HCT116 (cell line): ENCODE results near the gene NCKAP5L. TPM values are rescaled to one million over a fixed set of nuclear protein-coding genes. Genes with fewer than 3 reads are reported as not detected.

Experiments used
- ATAC-seq: fragments of 200-7000 bp; cut with Tn5 transposase; 2 replicates; pipeline ENCODE4 v1.9.1; 2020; ENCODE audit warnings: mild to moderate bottlenecking, moderate library complexity
- BruUV-seq: library from RNA; stranded (reverse); fragments of 400-500 nt; replicated peaks from 2 replicates; lab custom pipeline; 2021; lab: Mats Ljungman, UMichigan
- CTCF ChIA-PET: fragments of 300-600 bp; sonication (Branson Sonifier 250); formaldehyde crosslinking; loops from one replicate; lab custom pipeline; 2021; ENCODE audit warnings: antibody characterized with exemption; lab: Charles Lee
- POLR2A ChIA-PET: fragments of 300-600, 350-600 bp; sonication (Branson Sonifier 250); formaldehyde crosslinking; loops from one replicate; lab custom pipeline; 2021; ENCODE audit warnings: antibody characterized with exemption; lab: Charles Lee
- RAD21 ChIA-PET, 2 experiments: fragments of 300-600 bp; sonication (Branson Sonifier 250); formaldehyde crosslinking; loops; one replicate each; lab custom pipeline; 2023; ENCODE audit warnings: low total read pairs in 2 of 2; ENCODE audit not compliant: uncharacterized antibody in 2 of 2, unreplicated experiment in 2 of 2, low non-redundant PET in 1 of 2; lab: Charles Lee
- DNase-seq: peaks from one replicate; pipeline ENCODE4 v3.0.0-alpha.2; 2010; ENCODE audit warnings: low read depth, low spot score
- H2AFZ ChIP-seq: fragments of 200-600 bp; shearing (Covaris generic), sonication (generic); 2 replicates; pipeline ENCODE4 v1.6.1; 2017; ENCODE audit warnings: low read depth, mixed run types, mixed read lengths, antibody characterized with exemption, low read length; ENCODE audit not compliant: poor library complexity, severe bottlenecking
- H3K27ac ChIP-seq: 2 replicates; pipeline ENCODE4 v1.5.1; 2012; ENCODE audit warnings: low read depth, low read length
- H3K27me3 ChIP-seq: fragments of 200-600 bp; sonication (generic); 2 replicates; pipeline ENCODE4 v1.6.1; 2016; ENCODE audit warnings: mixed run types, low read length, mixed read lengths; ENCODE audit not compliant: insufficient read depth
- H3K36me3 ChIP-seq, 2 experiments: fragments of 200-500 bp in 1 of 2; fragments of 200-600 bp in 1 of 2; sonication (Bioruptor generic) in 1 of 2; sonication (generic) in 1 of 2; 2 replicates each; pipeline versions ENCODE4 v1.5.1 to v1.6.1; 2014 to 2016; ENCODE audit warnings: low read length in 2 of 2, inconsistent platforms in 1 of 2, mixed read lengths in 1 of 2, mixed run types in 1 of 2; ENCODE audit not compliant: insufficient read depth in 2 of 2, control insufficient read depth in 1 of 2
- H3K4me1 ChIP-seq, 2 experiments: fragments of 200-600 bp in 1 of 2; sonication (generic) in 1 of 2; 2 replicates each; pipeline versions ENCODE4 v1.5.1 to v1.6.1; 2012 to 2017; ENCODE audit warnings: low read length in 2 of 2, inconsistent platforms in 1 of 2, mild to moderate bottlenecking in 1 of 2, mixed read lengths in 1 of 2, mixed run types in 1 of 2, moderate library complexity in 1 of 2; ENCODE audit not compliant: insufficient read depth in 2 of 2, control insufficient read depth in 1 of 2
- H3K4me2 ChIP-seq: fragments of 200-600 bp; sonication (generic); 2 replicates; pipeline ENCODE4 v1.6.1; 2017; ENCODE audit warnings: mixed run types, low read length, mixed read lengths
- H3K4me3 ChIP-seq, 2 experiments: fragments of 200-600 bp in 1 of 2; sonication (generic) in 1 of 2; replicated peaks in 1 of 2; 2 replicates each; pipeline ENCODE4 v1.5.1; 2011 to 2016; ENCODE audit warnings: low read length in 2 of 2, control low read depth in 1 of 2, low read depth in 1 of 2, mild to moderate bottlenecking in 1 of 2, mixed read lengths in 1 of 2, mixed run types in 1 of 2
- H3K79me2 ChIP-seq: fragments of 200-600 bp; sonication (generic); 2 replicates; pipeline ENCODE4 v1.6.1; 2017; ENCODE audit warnings: mild to moderate bottlenecking, mixed run types, low read length, moderate library complexity, mixed read lengths; ENCODE audit not compliant: insufficient read depth
- H3K9ac ChIP-seq: fragments of 200-600 bp; sonication (generic); 2 replicates; pipeline ENCODE4 v1.6.1; 2016; ENCODE audit warnings: low read length, mixed read lengths
- H3K9me2 ChIP-seq: fragments of 200-600 bp; sonication (generic), shearing (Covaris generic); 2 replicates; pipeline ENCODE4 v1.6.1; 2017; ENCODE audit warnings: mixed run types, mild to moderate bottlenecking, moderate library complexity; ENCODE audit not compliant: insufficient read depth
- H3K9me3 ChIP-seq, 2 experiments: fragments of 200-500 bp in 1 of 2; fragments of 200-600 bp in 1 of 2; sonication (Bioruptor generic) in 1 of 2; sonication (generic) in 1 of 2; 2 replicates each; pipeline ENCODE4 v1.6.1; 2014 to 2017; ENCODE audit warnings: low read length in 2 of 2, mixed read lengths in 2 of 2, inconsistent platforms in 1 of 2, low read depth in 1 of 2, mild to moderate bottlenecking in 1 of 2, mixed run types in 1 of 2, moderate library complexity in 1 of 2; ENCODE audit not compliant: control insufficient read depth in 1 of 2, insufficient read depth in 1 of 2
- H4K20me1 ChIP-seq: fragments of 200-600 bp; sonication (generic), shearing (Covaris generic); 2 replicates; pipeline ENCODE4 v1.6.1; 2017; ENCODE audit warnings: mixed run types, mild to moderate bottlenecking, moderate library complexity; ENCODE audit not compliant: insufficient read depth
- CBX3 ChIP-seq: IDR thresholded peaks from 2 replicates; pipeline ENCODE4 v1.6.1; 2012; ENCODE audit warnings: low read depth
- CEBPB ChIP-seq: IDR thresholded peaks from 2 replicates; pipeline ENCODE4 v1.6.1; 2012; ENCODE audit warnings: low read depth
- EGR1 ChIP-seq: IDR thresholded peaks from 2 replicates; pipeline ENCODE4 v1.6.1; 2012; ENCODE audit warnings: low read depth
- EZH2 ChIP-seq: fragments of 200-600 bp; sonication (generic); IDR thresholded peaks from 2 replicates; pipeline ENCODE4 v1.6.1; 2017; ENCODE audit warnings: antibody characterized with exemption, mixed run types
- EZH2phosphoT487 ChIP-seq: fragments of 200-600 bp; IDR thresholded peaks from 2 replicates; pipeline ENCODE4 v1.6.1; 2018; ENCODE audit warnings: antibody characterized with exemption, borderline replicate concordance
- FOSL1 ChIP-seq: IDR thresholded peaks from 2 replicates; pipeline ENCODE4 v1.6.1; 2012; ENCODE audit warnings: low read depth
- JUND ChIP-seq: IDR thresholded peaks from 2 replicates; pipeline ENCODE4 v1.6.1; 2012
- POLR2AphosphoS5 ChIP-seq: IDR thresholded peaks from 2 replicates; pipeline ENCODE4 v1.6.1; 2011; ENCODE audit warnings: mild to moderate bottlenecking, low read depth, low read length, moderate library complexity
- RAD21 ChIP-seq: IDR thresholded peaks from 2 replicates; pipeline ENCODE4 v1.6.1; 2012; ENCODE audit warnings: low read depth, mild to moderate bottlenecking
- TCF7L2 ChIP-seq: IDR thresholded peaks from 2 replicates; pipeline ENCODE4 v1.7.0; 2011; ENCODE audit warnings: borderline replicate concordance, inconsistent platforms; ENCODE audit not compliant: insufficient read depth, insufficient read length; ENCODE audit errors: extremely low read depth
- ZBTB33 ChIP-seq: IDR thresholded peaks from 2 replicates; pipeline ENCODE4 v1.6.1; 2011; ENCODE audit warnings: mild to moderate bottlenecking, low read length, moderate library complexity; ENCODE audit not compliant: insufficient replicate concordance; ENCODE audit errors: extremely low read depth
- intact Hi-C: fragments of 100-400 bp; cut with micrococcal nuclease; formaldehyde crosslinking; loops from 2 replicates; pipeline ENCODE4 v1.10.0; 2022
- total RNA-seq: library from RNA; stranded (reverse); gene quantifications from one replicate; pipeline ENCODE4 v1.2.1, GENCODE V29; 2021; ENCODE audit not compliant: unreplicated experiment
- TF ChIP-seq, protein P1 (sequence below), 3 experiments: fragments of 200-600 bp in 1 of 3; sonication (generic) in 1 of 3; IDR thresholded peaks in 2 of 3; conservative IDR thresholded peaks in 1 of 3; 2 replicates each; pipeline ENCODE4 v1.5.1; 2012 to 2017; ENCODE audit warnings: low read depth in 2 of 3, low read length in 2 of 3, antibody characterized with exemption in 1 of 3, borderline replicate concordance in 1 of 3, control low read depth in 1 of 3, mild to moderate bottlenecking in 1 of 3, mixed read lengths in 1 of 3, mixed run types in 1 of 3, moderate library complexity in 1 of 3; ENCODE audit not compliant: insufficient read depth in 1 of 3
- TF ChIP-seq, protein P2 (sequence below): IDR thresholded peaks from 2 replicates; pipeline ENCODE4 v1.6.1; 2012
- TF ChIP-seq, protein P3 (sequence below): IDR thresholded peaks from 2 replicates; pipeline ENCODE4 v1.6.1; 2012

NCKAP5L gene
- total RNA-seq, 1 experiment from 2014 or later = 12.1 TPM

DNA sequence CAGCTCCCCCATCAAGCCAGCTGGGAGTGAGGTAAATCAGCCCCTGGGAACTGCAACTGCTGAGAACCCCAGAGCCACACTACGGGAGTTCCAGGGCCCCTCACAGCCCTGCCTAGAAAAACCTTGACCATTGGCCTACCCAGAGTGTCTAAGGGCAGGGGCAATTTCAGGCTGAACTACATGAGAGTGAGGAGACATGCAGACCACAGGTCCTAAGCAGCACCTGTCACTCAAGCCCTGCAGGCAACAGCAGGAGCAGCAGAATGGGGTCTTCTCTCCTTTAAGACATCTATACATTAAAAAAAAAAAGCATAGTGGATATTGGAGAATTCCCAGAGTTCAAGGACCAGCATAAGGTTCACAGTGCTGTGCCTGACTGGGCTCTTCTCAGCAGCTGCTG lies 4.9 kb downstream of the NCKAP5L start:
- H3K4me3 ChIP-seq = no peak overlapping the region
- no peaks in the 10 kb centered on the region for H3K9me3 ChIP-seq
- no peaks in the 10 kb centered on the region for H3K9me2 ChIP-seq
- no peak overlapping the region for H3K27ac ChIP-seq
- no peak overlapping the region for H3K9ac ChIP-seq
- no peaks in the 10 kb centered on the region for H4K20me1 ChIP-seq
- H3K27me3 ChIP-seq = no peaks in the 10 kb centered on the region
- H3K36me3 ChIP-seq = no peaks in the 10 kb centered on the region
- ATAC-seq (no peak), DNase-seq (no peak)
- RAD21 ChIA-PET = no interaction called here
- intact Hi-C loops = no loop called here
- POLR2A ChIA-PET = no interaction called here
- CTCF ChIA-PET = no interaction called here
- H3K4me1 ChIP-seq = peaks cover 0 to 13% of the 10 kb centered on the region in 2 experiments; a peak in 2 of 4 replicates
- no peak overlapping the region for H3K4me2 ChIP-seq
- no peaks in the 10 kb centered on the region for H3K79me2 ChIP-seq
- no peak overlapping the region for H2AFZ ChIP-seq
- no peak for TF ChIP-seq RAD21
- TF ChIP-seq EZH2 = no peak
- TF ChIP-seq FOSL1 = no peak
- no peak for TF ChIP-seq CEBPB
- TF ChIP-seq, all 23 proteins: peak for 0
- BruUV-seq = no TSS peak

DNA sequence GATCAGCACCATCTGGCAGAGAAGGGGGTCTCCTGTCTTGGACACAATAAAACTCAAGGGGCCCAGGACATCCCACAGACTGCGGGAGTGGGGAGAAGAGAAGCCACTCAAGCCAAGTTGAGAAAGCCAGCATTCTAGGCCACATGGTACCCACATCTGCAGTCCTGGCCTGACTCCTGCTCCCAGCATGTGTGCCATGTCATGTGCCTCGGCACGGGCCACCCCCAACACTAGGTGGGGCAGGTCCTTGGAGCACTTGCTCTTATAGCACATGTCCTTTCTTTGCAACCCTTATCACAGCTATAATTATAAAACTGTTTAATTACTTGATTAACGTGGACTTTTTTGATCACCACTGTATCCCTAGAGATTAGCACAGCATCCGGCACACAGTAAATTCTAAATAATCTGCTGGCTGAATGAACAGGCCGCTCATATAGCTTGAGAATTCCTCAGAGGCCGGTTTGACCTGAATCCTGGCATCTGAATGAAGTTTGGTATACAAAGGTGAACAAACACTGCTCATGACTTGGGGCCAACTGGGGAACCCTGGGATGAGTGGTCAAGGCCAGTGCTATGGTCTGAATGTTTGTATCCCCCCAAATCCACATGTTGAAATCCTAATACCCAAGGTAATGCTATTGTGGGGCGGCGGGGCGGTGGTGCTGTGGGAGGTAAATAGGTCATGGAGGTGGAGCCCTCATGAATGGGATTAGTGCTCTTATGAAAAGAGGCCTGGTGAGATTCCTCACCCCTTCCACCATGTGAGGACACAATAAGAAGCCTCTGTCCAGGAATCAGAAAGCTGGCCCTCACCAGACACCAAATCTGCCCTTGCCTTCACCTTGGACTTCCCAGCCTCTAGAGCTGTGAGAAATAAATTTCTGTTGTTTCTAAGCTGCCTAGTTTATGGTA lies 6.6 kb downstream of the NCKAP5L start:
- H3K27me3 ChIP-seq = no peaks in the 10 kb centered on the region
- no peak overlapping the region for H3K4me3 ChIP-seq
- H2AFZ ChIP-seq = no peak overlapping the region
- RAD21 ChIA-PET = no interaction called here
- H3K9me2 ChIP-seq = no peaks in the 10 kb centered on the region
- ATAC-seq (no peak), DNase-seq (no peak)
- H3K9ac ChIP-seq = no peak overlapping the region
- TF ChIP-seq JUND (no peak), FOSL1 (no peak), TCF7L2 (no peak), EZH2phosphoT487 (no peak), POLR2AphosphoS5 (no peak), EZH2 (no peak), ZBTB33 (no peak), CBX3 (no peak), EGR1 (no peak)
- TF ChIP-seq, protein P1, sequence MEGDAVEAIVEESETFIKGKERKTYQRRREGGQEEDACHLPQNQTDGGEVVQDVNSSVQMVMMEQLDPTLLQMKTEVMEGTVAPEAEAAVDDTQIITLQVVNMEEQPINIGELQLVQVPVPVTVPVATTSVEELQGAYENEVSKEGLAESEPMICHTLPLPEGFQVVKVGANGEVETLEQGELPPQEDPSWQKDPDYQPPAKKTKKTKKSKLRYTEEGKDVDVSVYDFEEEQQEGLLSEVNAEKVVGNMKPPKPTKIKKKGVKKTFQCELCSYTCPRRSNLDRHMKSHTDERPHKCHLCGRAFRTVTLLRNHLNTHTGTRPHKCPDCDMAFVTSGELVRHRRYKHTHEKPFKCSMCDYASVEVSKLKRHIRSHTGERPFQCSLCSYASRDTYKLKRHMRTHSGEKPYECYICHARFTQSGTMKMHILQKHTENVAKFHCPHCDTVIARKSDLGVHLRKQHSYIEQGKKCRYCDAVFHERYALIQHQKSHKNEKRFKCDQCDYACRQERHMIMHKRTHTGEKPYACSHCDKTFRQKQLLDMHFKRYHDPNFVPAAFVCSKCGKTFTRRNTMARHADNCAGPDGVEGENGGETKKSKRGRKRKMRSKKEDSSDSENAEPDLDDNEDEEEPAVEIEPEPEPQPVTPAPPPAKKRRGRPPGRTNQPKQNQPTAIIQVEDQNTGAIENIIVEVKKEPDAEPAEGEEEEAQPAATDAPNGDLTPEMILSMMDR (IDR thresholded peaks at IDR 0.05 in 2 of 3, conservative IDR thresholded peaks at IDR 0.05 in 1 of 3; ENCODE audit: borderline replicate concordance in 1 of 3, insufficient read depth in 1 of 3, low read depth in 2 of 3, low read length in 2 of 3) = no peak
- TF ChIP-seq, protein P2, sequence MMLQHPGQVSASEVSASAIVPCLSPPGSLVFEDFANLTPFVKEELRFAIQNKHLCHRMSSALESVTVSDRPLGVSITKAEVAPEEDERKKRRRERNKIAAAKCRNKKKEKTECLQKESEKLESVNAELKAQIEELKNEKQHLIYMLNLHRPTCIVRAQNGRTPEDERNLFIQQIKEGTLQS = no peak
- TF ChIP-seq, protein P3, sequence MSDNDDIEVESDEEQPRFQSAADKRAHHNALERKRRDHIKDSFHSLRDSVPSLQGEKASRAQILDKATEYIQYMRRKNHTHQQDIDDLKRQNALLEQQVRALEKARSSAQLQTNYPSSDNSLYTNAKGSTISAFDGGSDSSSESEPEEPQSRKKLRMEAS = no peak
- H3K4me1 ChIP-seq = peaks cover 0 to 5% of the 10 kb centered on the region in 2 experiments; a peak in 1 of 4 replicates
- no peaks in the 10 kb centered on the region for H3K36me3 ChIP-seq
- POLR2A ChIA-PET = no interaction called here
- no TSS peak for BruUV-seq
- H3K4me2 ChIP-seq = no peak overlapping the region
- H3K27ac ChIP-seq = no peak overlapping the region
- CTCF ChIA-PET = interaction anchor here (1.5 kb wide), 1 partner anchor 43 kb away, joined by 3 read pairs; no protein-coding TSS in a partner anchor
- H4K20me1 ChIP-seq = no peaks in the 10 kb centered on the region
- H3K9me3 ChIP-seq = no peaks in the 10 kb centered on the region
- intact Hi-C loops = no loop called here
- no peaks in the 10 kb centered on the region for H3K79me2 ChIP-seq
